Central memory CD8-positive, alpha-beta T cell (primary cell): ENCODE measurements around the gene PACS1.

Experiments
- ATAC-seq: fragments of 150-1000 bp; cut with Tn5 transposase; replicated peaks from 2 replicates; pipeline ENCODE4 v1.10.0; 2022; ENCODE audit warnings: mild to moderate bottlenecking, moderate FRiP score, moderate number of reproducible peaks; ENCODE audit not compliant: poor library complexity, severe bottlenecking; ENCODE audit errors: extremely low read depth
- DNase-seq, 2 donors: peaks; one replicate each; pipeline ENCODE4 v3.0.0; 2021; ENCODE audit warnings: low spot score in 2 of 2
- H3K27ac Mint-ChIP-seq: one replicate; pipeline ENCODE4 v1.8.0; 2022; ENCODE audit warnings: low read depth, mild to moderate bottlenecking, moderate library complexity, mixed read lengths
- H3K27me3 Mint-ChIP-seq: one replicate; pipeline ENCODE4 v1.8.0; 2022; ENCODE audit warnings: mixed read lengths
- H3K36me3 Mint-ChIP-seq: one replicate; pipeline ENCODE4 v1.8.0; 2022; ENCODE audit warnings: mild to moderate bottlenecking, moderate library complexity, mixed read lengths; ENCODE audit not compliant: insufficient read depth
- H3K4me1 Mint-ChIP-seq: one replicate; pipeline ENCODE4 v1.8.0; 2022; ENCODE audit warnings: mixed read lengths
- H3K4me3 Mint-ChIP-seq: one replicate; pipeline ENCODE4 v1.8.0; 2022; ENCODE audit warnings: mild to moderate bottlenecking, moderate library complexity, mixed read lengths
- H3K9me3 Mint-ChIP-seq: one replicate; pipeline ENCODE4 v1.8.0; 2022; ENCODE audit warnings: mixed read lengths

The PACS1 gene

DNA sequence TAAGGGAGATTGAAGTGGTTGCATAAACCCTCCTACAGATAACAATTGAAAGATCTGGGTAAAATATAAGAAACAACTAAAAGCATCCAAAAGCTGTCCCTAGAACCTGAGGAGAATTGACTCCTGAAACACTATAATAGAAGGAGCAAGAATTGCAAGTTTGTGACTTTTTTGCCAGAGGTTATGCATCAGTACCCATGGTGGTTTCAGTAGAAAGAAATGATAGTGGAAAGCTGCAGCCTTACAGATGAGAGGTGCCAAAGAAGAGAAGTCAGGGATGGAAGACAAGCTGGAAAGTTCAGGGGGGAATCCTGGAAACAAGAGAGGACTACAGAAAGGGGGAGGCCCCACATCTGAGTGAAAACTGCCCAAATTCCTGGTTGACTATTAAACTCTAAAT lies 80.7 kb downstream of the PACS1 start:
- Mint-ChIP-seq H3K4me3 (no peak overlapping the region), H3K27me3 (no peaks in the 10 kb centered on the region), H3K9me3 (no peaks in the 10 kb centered on the region), H3K27ac (no peak overlapping the region), H3K4me1 (peaks cover 26% of the 10 kb centered on the region), H3K36me3 (peaks cover 4% of the 10 kb centered on the region)
- ATAC-seq (no peak), DNase-seq (no peak)

DNA sequence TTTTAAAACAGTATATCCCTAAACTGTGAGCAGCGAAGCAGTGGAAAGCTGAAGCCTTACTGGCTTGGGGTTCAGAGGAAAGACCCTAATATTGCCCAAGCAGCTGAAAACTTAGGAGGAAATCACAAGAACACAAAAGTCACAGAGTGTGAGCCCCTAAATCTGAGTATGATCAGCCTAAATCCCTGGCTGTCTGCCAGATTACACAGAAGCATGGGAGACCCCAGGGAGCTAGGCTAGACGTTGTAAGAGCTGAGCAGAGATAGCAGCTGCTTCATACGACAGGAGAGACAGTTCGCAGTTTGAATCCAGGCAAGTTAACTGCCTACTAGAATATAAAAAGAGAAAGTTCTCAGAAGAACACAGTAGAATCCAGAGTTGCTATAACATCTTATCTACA lies 81.2 kb downstream of the PACS1 start:
- ATAC-seq (no peak), DNase-seq (no peak)
- Mint-ChIP-seq H3K27ac (peak overlapping the region; percentile 26), H3K27me3 (no peaks in the 10 kb centered on the region), H3K4me3 (no peak overlapping the region), H3K4me1 (peaks cover 23% of the 10 kb centered on the region), H3K36me3 (peaks cover 4% of the 10 kb centered on the region), H3K9me3 (no peaks in the 10 kb centered on the region)

DNA sequence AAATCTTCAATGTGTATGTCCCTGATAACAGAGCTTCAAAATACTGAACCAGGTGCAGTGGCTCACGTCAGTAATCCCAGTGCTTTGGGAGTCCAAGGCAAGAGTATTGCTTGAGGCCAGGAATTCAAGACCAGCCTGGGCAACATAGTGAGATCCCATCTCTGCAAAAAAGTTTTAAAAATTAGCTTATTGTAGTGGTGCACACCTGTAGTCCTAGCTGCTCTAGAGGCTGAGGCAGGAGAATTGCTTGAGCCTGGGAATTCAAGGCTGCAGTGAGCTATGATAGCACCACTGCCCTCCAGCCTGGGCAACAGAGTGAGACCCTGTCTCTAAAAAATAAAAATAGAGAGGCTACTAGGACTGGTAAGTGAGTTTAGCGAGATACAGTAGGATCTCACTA lies 84.0 kb downstream of the PACS1 start:
- peak overlapping the region; percentile 60 for H3K27ac Mint-ChIP-seq
- ATAC-seq (no peak), DNase-seq (no peak)
- no peaks in the 10 kb centered on the region for H3K9me3 Mint-ChIP-seq
- peaks cover 3% of the 10 kb centered on the region for H3K36me3 Mint-ChIP-seq
- peaks cover 38% of the 10 kb centered on the region for H3K4me1 Mint-ChIP-seq
- H3K4me3 Mint-ChIP-seq = no peak overlapping the region
- no peaks in the 10 kb centered on the region for H3K27me3 Mint-ChIP-seq

GRCh38 chr11:66155387-66156073 lies 85.5 kb downstream of the PACS1 start:
- no peak overlapping the region for H3K27ac Mint-ChIP-seq
- no peak overlapping the region for H3K4me3 Mint-ChIP-seq
- no peaks in the 10 kb centered on the region for H3K27me3 Mint-ChIP-seq
- DNase-seq (no peak), ATAC-seq (no peak)
- H3K36me3 Mint-ChIP-seq = peaks cover 3% of the 10 kb centered on the region
- H3K9me3 Mint-ChIP-seq = no peaks in the 10 kb centered on the region
- H3K4me1 Mint-ChIP-seq = peaks cover 45% of the 10 kb centered on the region

- Mint-ChIP-seq H3K27ac (peak overlapping the region; percentile 44), H3K36me3 (no peaks in the 10 kb centered on the region), H3K4me3 (no peak overlapping the region), H3K9me3 (no peaks in the 10 kb centered on the region), H3K27me3 (no peaks in the 10 kb centered on the region), H3K4me1 (peaks cover 48% of the 10 kb centered on the region)
- DNase-seq (no peak), ATAC-seq (no peak)
These were observed 87.3 kb downstream of the PACS1 start for GRCh38 chr11:66157182-66157864.

DNA sequence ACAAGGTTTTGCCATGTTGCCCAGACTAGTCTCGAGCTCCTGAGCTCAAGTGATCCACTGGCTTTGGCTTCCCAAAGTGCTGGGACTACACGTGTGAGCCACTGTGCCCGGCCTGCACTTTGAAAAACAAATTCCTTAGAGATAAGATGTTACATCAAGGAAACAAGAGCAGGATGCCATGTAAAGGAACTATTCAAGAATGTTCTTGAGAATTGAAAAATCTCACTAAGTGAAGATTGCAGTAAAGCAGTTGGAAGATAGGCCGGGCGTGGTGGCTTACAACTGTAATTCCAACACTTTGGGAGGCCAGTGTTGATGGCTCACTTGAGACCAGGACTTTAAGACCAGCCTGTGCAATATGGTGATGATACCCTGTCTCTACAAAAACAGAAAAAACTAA lies 88.1 kb downstream of the PACS1 start:
- no peaks in the 10 kb centered on the region for H3K27me3 Mint-ChIP-seq
- DNase-seq (no peak), ATAC-seq (no peak)
- no peak overlapping the region for H3K4me3 Mint-ChIP-seq
- H3K9me3 Mint-ChIP-seq = no peaks in the 10 kb centered on the region
- peaks cover 46% of the 10 kb centered on the region for H3K4me1 Mint-ChIP-seq
- no peaks in the 10 kb centered on the region for H3K36me3 Mint-ChIP-seq
- peak overlapping the region; percentile 14 for H3K27ac Mint-ChIP-seq

DNA sequence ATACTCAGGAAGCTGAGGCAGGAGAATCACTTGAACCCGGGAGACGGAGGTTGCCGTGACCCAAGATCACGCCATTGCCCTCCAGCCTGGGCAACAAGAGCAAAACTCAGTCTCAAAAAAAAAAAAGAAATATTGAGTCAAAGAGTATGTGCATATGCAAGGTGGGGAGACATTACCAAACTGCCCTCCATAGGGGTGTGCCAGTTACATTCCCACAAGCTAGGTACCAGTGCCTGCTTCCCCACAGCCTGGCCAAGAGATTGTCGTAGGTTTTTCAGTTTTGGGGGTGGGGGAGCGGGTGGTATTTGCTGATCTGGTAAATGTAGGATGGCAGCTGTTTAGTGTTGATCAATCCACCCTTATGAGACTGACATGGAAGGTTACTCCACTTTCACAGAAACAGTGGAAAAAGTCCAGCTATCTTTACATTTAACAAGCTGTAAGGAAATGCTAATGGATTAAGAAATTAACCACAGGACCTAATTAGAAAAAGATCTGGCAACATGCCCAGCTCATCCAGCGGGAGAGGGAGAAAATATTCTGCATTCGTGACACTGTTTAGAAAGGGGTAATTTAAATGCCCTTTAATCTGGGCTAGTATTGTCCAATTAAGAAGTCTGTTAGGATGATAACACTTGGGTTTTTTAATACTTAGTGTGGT lies 89.4 kb downstream of the PACS1 start:
- peaks cover 2% of the 10 kb centered on the region for H3K36me3 Mint-ChIP-seq
- no peak for DNase-seq
- no peaks in the 10 kb centered on the region for H3K9me3 Mint-ChIP-seq
- H3K4me1 Mint-ChIP-seq = peaks cover 57% of the 10 kb centered on the region
- ATAC-seq = no peak
- no peak overlapping the region for H3K4me3 Mint-ChIP-seq
- peak overlapping the region; percentile 32 for H3K27ac Mint-ChIP-seq
- no peaks in the 10 kb centered on the region for H3K27me3 Mint-ChIP-seq

GRCh38 chr11:66160709-66161108 lies 90.6 kb downstream of the PACS1 start:
- H3K9me3 Mint-ChIP-seq = no peaks in the 10 kb centered on the region
- DNase-seq (no peak), ATAC-seq (no peak)
- peaks cover 5% of the 10 kb centered on the region for H3K36me3 Mint-ChIP-seq
- no peaks in the 10 kb centered on the region for H3K27me3 Mint-ChIP-seq
- H3K27ac Mint-ChIP-seq = no peak overlapping the region
- H3K4me3 Mint-ChIP-seq = no peak overlapping the region
- H3K4me1 Mint-ChIP-seq = peaks cover 66% of the 10 kb centered on the region

GRCh38 chr11:66168289-66168688 lies 98.2 kb downstream of the PACS1 start:
- ATAC-seq (no peak), DNase-seq (no peak)
- H3K9me3 Mint-ChIP-seq = no peaks in the 10 kb centered on the region
- H3K27ac Mint-ChIP-seq = peak overlapping the region; percentile 41
- peaks cover 19% of the 10 kb centered on the region for H3K36me3 Mint-ChIP-seq
- H3K27me3 Mint-ChIP-seq = no peaks in the 10 kb centered on the region
- no peak overlapping the region for H3K4me3 Mint-ChIP-seq
- H3K4me1 Mint-ChIP-seq = peaks cover 48% of the 10 kb centered on the region

- no peaks in the 10 kb centered on the region for H3K27me3 Mint-ChIP-seq
- H3K4me3 Mint-ChIP-seq = no peak overlapping the region
- H3K36me3 Mint-ChIP-seq = peaks cover 17% of the 10 kb centered on the region
- peak overlapping the region; percentile 13 for H3K27ac Mint-ChIP-seq
- peaks cover 31% of the 10 kb centered on the region for H3K4me1 Mint-ChIP-seq
- DNase-seq = no peak
- H3K9me3 Mint-ChIP-seq = no peaks in the 10 kb centered on the region
- ATAC-seq = no peak
These were observed 102.1 kb downstream of the PACS1 start for GRCh38 chr11:66172146-66172545.

DNA sequence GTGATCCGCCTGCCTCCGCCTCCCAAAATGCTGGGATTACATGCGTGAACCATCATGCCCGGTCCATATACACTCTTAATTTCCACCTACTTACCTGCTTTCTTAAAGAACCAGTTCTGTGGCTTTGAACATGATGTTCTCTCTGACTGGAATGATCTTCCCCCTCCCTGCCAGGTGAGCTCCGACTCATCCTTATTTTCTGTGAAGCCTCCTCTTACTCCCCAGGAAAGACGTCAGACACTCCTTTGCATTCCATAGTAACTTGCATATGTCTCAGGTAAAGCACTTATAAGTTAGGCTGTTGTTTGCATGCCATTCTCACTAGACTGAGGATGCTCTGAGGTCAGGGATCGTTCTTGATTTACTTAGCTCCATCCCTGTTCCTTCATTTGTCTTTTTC lies 106.6 kb downstream of the PACS1 start:
- no peak for ATAC-seq
- Mint-ChIP-seq H3K4me3 (no peak overlapping the region), H3K4me1 (peaks cover 38% of the 10 kb centered on the region), H3K27ac (no peak overlapping the region), H3K9me3 (no peaks in the 10 kb centered on the region), H3K27me3 (no peaks in the 10 kb centered on the region), H3K36me3 (peaks cover 12% of the 10 kb centered on the region)
- DNase-seq = no peak

DNA sequence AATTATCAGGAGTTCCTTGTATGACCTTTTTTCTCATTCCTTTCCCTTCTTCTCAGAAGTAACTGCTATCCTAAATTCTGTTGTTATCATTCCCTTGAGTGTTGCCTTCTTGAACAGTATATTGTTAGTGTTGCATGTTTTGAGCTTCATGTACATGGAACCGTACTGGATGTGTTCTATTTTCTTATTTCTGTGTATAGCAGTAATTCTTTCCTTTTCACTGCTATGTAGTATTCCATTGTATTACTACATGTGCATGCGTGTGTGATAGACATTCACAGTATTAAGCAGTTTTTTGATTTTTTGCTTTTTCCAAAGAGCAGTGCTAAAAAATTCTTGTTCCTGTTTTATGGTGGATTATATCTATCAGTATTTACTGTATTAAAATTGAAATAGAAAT lies 108.1 kb downstream of the PACS1 start:
- peaks cover 12% of the 10 kb centered on the region for H3K36me3 Mint-ChIP-seq
- ATAC-seq (no peak), DNase-seq (no peak)
- no peaks in the 10 kb centered on the region for H3K9me3 Mint-ChIP-seq
- H3K4me1 Mint-ChIP-seq = peaks cover 32% of the 10 kb centered on the region
- no peaks in the 10 kb centered on the region for H3K27me3 Mint-ChIP-seq
- no peak overlapping the region for H3K27ac Mint-ChIP-seq
- H3K4me3 Mint-ChIP-seq = no peak overlapping the region

GRCh38 chr11:66178871-66179270 lies 108.8 kb downstream of the PACS1 start:
- peaks cover 9% of the 10 kb centered on the region for H3K36me3 Mint-ChIP-seq
- peaks cover 38% of the 10 kb centered on the region for H3K4me1 Mint-ChIP-seq
- no peaks in the 10 kb centered on the region for H3K27me3 Mint-ChIP-seq
- no peak overlapping the region for H3K4me3 Mint-ChIP-seq
- no peak for DNase-seq
- no peaks in the 10 kb centered on the region for H3K9me3 Mint-ChIP-seq
- peak overlapping the region; percentile 83 for H3K27ac Mint-ChIP-seq
- ATAC-seq = no peak
